Stimulated activated naive B cell treated with anti-CD40 and anti-IgM and Interleukin-4, amounts not matched to agents 10 μg/mL and 1 μg/mL and 100 μg/mL, for 72 hours (primary cell): Measurements from ENCODE around the gene FASN.
A peak's percentile ranks its signal among the peaks of the same experiment; 100 is the strongest.

Source experiments
- ATAC-seq, 2 donors: fragments of 150-1000 bp; cut with Tn5 transposase; replicated peaks; 2 replicates each; pipeline ENCODE4 v1.10.0; 2021; ENCODE audit warnings: moderate library complexity in 1 of 2
- DNase-seq: peaks from one replicate; pipeline ENCODE4 v3.0.0; 2021
- H3K27ac Mint-ChIP-seq: one replicate; pipeline ENCODE4 v1.8.0; 2022; ENCODE audit warnings: mild to moderate bottlenecking, mixed read lengths
- H3K27me3 Mint-ChIP-seq, 2 donors: one replicate each; pipeline ENCODE4 v1.8.0; 2022; ENCODE audit warnings: mixed read lengths in 2 of 2
- H3K36me3 Mint-ChIP-seq, 2 donors: one replicate each; pipeline ENCODE4 v1.8.0; 2022; ENCODE audit warnings: mixed read lengths in 2 of 2, mild to moderate bottlenecking in 1 of 2
- H3K4me1 Mint-ChIP-seq, 2 donors: one replicate each; pipeline ENCODE4 v1.8.0; 2022; ENCODE audit warnings: mixed read lengths in 2 of 2, mild to moderate bottlenecking in 1 of 2
- H3K4me3 Mint-ChIP-seq, 2 donors: one replicate each; pipeline ENCODE4 v1.8.0; 2022; ENCODE audit warnings: mild to moderate bottlenecking in 2 of 2, mixed read lengths in 2 of 2, moderate library complexity in 1 of 2
- H3K9me3 Mint-ChIP-seq, 2 donors: one replicate each; pipeline ENCODE4 v1.8.0; 2022; ENCODE audit warnings: mixed read lengths in 2 of 2, mild to moderate bottlenecking in 1 of 2

The FASN gene

DNA sequence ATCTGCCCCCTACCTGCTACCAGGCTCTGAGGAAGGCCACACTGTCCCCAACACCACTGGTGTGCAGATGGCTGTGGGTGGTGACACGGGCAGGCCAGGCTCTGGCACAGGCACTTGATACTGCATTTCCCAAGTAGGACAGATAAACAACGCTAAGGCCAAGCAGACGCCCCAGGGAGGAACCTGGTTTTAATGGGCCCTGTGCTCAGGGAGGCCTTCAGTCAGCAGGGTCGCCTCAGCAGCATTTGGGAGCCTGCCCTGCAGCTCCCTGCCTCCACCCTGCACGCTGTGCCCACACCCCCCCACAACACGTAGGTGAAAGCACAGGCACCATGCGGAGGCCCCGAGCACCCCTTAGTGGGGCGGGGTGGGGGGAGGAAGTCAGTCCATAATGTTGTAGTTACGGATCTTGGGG is 3.3 kb upstream of the FASN start:
- no peak for ATAC-seq
- Mint-ChIP-seq H3K36me3 (peaks cover 13 to 17% of the 10 kb centered on the region in 2 donors), H3K27me3 (no peaks in the 10 kb centered on the region), H3K9me3 (no peaks in the 10 kb centered on the region), H3K27ac (peak overlapping the region; percentile 67), H3K4me1 (peaks cover 16 to 62% of the 10 kb centered on the region in 2 donors), H3K4me3 (no peak overlapping the region)
- no peak for DNase-seq

DNA sequence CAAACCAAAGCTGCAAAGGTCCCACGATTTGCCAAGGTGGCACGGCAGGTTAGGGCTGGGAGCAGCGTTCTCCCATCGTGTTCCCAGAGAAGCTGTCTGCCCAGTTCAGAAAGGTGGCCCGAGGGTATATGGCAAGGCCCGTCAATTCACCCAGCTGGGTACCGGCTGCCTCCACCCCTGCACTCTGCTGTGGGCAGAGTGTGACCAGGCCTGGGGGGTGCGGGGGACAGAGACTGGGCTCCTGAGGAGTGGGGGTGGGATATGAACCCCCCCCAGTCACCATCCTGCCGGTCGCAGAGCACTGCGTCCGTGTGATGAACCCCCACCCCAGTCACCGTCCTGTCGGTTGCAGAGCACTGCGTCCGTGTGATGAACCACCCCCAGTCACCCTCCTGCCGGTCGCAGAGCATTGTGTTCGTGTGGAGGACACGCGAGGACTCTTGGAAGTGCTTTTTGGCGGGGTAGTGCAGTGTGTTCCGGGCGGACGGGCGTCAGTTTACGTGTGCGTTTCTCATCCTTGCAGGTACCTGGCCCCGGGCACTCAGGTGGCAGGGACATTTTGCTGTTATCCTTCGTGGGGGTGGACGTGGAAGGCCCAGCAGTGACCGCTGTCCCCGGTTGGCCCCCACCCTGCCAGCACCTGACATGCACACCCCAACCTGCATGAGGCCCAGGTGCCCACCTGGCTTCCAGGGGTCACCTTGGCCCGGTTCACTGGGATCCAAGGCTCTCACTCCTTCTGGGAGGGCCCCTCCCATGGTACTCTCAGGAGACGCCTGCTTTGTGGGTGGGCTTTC is 2.7 kb upstream of the FASN start:
- DNase-seq (no peak), ATAC-seq (no peak)
- H3K36me3 Mint-ChIP-seq: peaks cover 19 to 22% of the 10 kb centered on the region in 2 donors
- H3K4me3 Mint-ChIP-seq: peak overlapping the region; percentile 90 to 94
- no peaks in the 10 kb centered on the region for H3K9me3 Mint-ChIP-seq
- peak overlapping the region; percentile 67 for H3K27ac Mint-ChIP-seq
- peaks cover 15 to 62% of the 10 kb centered on the region in 2 donors for H3K4me1 Mint-ChIP-seq
- H3K27me3 Mint-ChIP-seq: no peaks in the 10 kb centered on the region

DNA sequence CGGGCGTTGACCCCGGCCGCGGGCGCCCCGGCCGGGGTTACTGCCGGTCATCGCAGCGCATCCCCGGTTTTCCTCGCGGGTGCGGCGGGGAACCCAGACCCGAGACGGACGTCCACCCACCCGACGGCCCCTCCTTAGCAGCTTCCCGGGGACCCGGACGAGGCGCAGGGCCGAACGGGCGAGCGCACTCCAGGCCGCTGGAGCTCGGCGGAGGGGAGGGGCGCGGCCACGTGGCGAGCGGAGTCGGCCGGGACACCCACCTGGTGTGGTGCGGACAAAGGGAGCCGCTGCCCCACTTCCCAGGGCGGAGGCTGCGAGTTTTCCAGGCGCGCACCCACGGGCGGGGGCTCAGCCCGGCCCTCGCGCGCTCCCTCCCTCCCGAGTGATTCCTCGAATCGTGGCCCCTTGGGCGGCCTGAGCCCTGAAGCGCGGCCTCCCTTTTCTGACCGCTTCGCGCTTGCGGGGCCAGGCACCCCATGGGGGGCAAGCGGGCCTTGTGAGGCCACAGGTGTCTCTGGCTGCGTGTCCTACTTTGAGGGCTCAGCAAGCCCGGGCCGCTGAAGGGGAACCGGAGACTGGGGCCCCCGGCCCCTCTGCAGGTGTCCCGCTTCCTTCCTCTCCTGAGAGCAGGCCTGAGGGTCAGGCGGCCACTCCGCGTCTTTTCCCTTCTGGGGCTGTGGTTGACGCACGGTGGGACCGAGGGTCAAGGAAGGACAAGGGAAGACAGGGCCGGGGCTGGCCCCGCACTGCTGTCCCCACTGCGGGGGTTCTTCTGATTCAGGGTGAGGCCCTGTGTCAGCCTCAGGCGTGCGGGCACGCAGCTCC is 1.1 kb upstream of the FASN start:
- no peaks in the 10 kb centered on the region for H3K27me3 Mint-ChIP-seq
- no peaks in the 10 kb centered on the region for H3K9me3 Mint-ChIP-seq
- H3K27ac Mint-ChIP-seq: peak overlapping the region; percentile 98
- H3K4me3 Mint-ChIP-seq: peak overlapping the region; percentile 90 to 94
- H3K4me1 Mint-ChIP-seq: peaks cover 6 to 49% of the 10 kb centered on the region in 2 donors
- H3K36me3 Mint-ChIP-seq: peaks cover 26 to 27% of the 10 kb centered on the region in 2 donors
- DNase-seq (peak; percentile 41), ATAC-seq (peak; percentile 15 to 17)

DNA sequence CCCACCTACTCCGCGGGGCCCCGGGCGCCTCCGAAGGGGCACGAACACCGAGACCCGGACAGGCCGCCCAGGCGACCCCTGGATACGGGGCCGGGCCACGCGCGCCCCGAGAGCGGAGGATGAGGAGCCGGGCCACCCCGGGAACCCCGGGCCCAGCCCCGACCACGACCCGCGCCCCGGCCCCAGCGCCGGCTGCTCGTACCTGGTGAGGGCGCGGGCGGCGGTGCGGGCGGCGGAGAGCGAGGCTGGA is 192 bp downstream of the FASN start:
- Mint-ChIP-seq H3K27me3 (no peaks in the 10 kb centered on the region), H3K4me3 (peak overlapping the region; percentile 86), H3K27ac (peak overlapping the region; percentile 87), H3K36me3 (peaks cover 28 to 31% of the 10 kb centered on the region in 2 donors), H3K4me1 (peaks cover 9 to 44% of the 10 kb centered on the region in 2 donors), H3K9me3 (no peaks in the 10 kb centered on the region)
- peak in 1 of 2 donors; percentile 6 for ATAC-seq
- no peak for DNase-seq

DNA sequence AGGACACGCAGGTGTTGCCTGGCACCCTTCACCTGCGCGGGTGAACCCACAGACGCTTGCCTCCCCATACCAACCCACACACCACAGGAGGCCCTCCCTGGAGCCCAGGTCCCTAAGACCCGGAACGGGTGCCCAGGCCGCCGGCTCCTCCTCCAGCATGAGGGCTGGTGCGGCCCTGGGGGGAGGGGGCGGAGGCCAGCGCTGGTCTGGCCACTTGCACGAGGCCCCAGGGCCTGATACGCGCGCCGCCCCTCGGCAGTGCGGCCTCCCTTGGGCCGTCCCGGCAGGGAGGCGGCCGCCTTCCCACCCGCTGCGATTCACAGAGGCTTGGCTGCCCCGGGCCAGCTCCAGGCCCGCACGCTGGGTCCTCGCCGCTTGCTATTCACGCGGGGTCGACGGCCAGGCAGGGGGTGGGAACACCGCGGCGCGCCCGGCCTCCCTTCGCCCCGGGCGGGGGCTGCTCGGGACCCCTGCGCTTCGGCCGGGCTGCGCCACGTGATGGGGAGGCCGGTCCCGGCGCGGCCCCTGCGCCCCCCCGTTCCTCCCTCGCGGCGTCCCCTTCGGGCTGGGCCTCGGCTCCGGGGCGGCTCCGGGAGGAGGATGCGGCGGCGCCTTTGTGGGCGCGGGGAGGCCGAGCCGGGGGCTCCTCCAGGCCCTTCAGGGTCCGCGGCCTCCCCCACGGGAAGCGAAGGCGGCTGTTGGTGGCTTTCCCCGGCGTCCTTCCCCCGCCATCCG is 685 bp downstream of the FASN start:
- H3K36me3 Mint-ChIP-seq: peaks cover 28 to 31% of the 10 kb centered on the region in 2 donors
- H3K4me1 Mint-ChIP-seq: peaks cover 9 to 44% of the 10 kb centered on the region in 2 donors
- no peaks in the 10 kb centered on the region for H3K27me3 Mint-ChIP-seq
- DNase-seq (peak; percentile 39), ATAC-seq (peak; percentile 1 to 2)
- H3K9me3 Mint-ChIP-seq: no peaks in the 10 kb centered on the region
- peak overlapping the region; percentile 87 for H3K27ac Mint-ChIP-seq
- peak overlapping the region; percentile 86 to 87 for H3K4me3 Mint-ChIP-seq

DNA sequence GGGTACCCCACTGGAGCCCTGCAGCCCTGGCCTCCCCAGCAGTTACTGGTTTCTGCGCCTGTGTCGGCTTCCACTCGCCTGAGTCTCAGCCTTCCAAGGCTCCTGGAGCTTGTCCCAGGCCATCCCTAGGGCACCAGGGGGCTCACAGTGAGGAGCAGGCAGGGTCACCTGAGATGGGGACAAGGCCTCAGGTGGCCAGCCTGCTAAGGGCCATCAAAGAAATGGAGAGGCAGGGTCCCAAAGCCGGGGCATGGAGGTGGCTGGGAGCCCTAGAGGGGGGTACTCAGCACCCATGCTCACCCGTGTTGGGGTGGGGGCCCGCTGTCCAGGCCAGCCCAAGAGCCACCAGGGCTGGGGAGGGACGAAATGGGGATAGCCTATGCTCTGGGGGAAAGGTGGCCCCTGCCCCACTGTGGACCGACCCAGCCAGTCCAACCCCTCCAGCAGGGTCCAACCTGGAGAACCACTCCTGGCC is 1.3 kb downstream of the FASN start:
- H3K27ac Mint-ChIP-seq: peak overlapping the region; percentile 87
- H3K27me3 Mint-ChIP-seq: no peaks in the 10 kb centered on the region
- DNase-seq: no peak
- H3K9me3 Mint-ChIP-seq: no peaks in the 10 kb centered on the region
- ATAC-seq: no peak
- peaks cover 33% of the 10 kb centered on the region in 2 donors for H3K36me3 Mint-ChIP-seq
- H3K4me1 Mint-ChIP-seq: peaks cover 9 to 42% of the 10 kb centered on the region in 2 donors
- H3K4me3 Mint-ChIP-seq: peak overlapping the region; percentile 78 to 87

DNA sequence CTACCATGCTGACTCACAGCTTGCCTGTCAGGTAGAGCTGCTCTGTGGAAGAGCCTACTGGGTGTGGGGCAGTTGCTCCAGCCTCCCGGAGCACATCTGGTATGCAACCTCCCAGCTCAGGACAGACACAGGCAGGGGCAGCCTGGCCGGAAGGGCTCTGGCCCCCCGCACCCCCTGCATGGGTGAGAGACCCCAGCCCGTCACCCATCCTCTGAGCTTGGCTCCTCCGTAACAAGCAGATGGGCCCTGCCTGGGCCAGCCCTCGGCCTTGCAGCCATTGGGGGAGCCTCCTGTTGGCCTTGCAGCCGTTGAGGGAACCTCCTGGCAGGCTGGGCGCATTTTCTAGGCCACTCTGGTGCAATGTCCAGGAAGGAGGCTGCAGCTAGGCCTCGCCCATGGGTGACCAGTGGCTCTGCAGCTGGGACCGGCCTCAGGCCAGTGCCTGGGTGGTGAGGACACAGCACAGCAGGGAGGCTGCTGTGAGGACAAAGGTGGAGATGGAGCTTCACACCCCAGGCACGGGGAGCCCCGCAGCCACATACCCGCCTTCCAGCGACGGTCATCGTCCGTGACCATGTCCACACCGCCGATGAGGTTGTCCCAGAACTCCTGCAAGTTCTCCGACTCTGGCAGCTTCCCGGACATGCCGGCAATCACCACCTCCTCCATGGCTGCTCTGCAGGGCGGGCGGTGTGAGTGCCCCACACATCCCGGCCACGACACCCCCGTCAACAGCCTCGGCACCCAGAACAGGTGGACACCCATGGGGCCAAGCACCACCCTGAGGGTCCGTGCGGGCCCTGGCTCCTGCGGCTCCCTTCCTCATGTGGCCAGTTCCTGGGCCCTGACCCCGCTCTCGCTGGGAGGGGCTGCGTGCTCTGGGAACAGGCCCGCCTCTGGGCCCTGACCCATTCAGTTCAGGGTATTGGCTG is 2.0 kb downstream of the FASN start:
- H3K4me3 Mint-ChIP-seq: peak overlapping the region; percentile 80 to 87
- H3K27me3 Mint-ChIP-seq: no peaks in the 10 kb centered on the region
- peaks cover 32 to 34% of the 10 kb centered on the region in 2 donors for H3K36me3 Mint-ChIP-seq
- H3K27ac Mint-ChIP-seq: peak overlapping the region; percentile 59
- no peak for ATAC-seq
- DNase-seq: no peak
- no peaks in the 10 kb centered on the region for H3K9me3 Mint-ChIP-seq
- peaks cover 9 to 38% of the 10 kb centered on the region in 2 donors for H3K4me1 Mint-ChIP-seq

DNA sequence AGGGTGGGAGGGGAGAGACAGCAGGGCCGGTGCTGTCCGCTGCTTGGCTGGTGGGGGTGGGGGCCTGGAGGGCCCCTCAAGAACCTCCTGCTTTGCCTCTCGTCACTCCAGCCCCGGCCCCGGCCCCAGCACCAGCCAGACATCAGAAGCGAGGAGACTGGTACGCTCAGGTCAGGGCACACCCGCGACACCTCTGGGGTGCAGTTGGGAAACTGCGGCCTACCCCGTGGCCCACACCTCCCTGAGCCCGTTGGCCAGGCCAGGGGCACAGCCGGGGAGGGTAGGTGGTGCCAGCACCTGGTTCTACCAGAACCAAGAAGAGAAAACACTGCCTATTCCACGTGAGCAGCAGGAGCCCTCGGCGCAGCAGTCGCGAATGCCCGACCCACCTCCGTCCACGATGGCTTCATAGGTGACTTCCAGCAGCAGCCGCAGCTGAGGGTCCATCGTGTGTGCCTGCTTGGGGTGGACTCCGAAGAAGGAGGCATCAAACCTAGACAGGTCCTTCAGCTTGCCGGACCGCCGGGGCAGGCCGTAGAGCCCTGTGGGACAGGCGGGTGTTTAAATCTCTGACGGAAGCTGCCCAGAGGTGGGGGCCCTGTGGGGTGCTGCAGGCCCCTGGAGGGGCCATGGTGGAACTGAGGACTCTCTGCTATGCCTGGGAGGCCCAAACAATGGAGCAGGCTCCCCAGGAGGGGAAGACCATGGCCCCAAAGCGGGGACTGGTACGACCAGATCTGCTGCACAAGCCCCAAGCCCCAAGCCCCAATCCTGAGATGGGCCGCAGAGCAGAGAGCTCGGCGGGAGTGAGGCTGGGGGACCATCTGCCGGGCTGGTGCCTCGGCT is 2.9 kb downstream of the FASN start:
- H3K4me3 Mint-ChIP-seq: peak overlapping the region; percentile 73 to 80
- no peaks in the 10 kb centered on the region for H3K9me3 Mint-ChIP-seq
- H3K4me1 Mint-ChIP-seq: peaks cover 7 to 29% of the 10 kb centered on the region in 2 donors
- peaks cover 31 to 33% of the 10 kb centered on the region in 2 donors for H3K36me3 Mint-ChIP-seq
- no peaks in the 10 kb centered on the region for H3K27me3 Mint-ChIP-seq
- peak overlapping the region; percentile 31 for H3K27ac Mint-ChIP-seq
- no peak for DNase-seq
- no peak for ATAC-seq

DNA sequence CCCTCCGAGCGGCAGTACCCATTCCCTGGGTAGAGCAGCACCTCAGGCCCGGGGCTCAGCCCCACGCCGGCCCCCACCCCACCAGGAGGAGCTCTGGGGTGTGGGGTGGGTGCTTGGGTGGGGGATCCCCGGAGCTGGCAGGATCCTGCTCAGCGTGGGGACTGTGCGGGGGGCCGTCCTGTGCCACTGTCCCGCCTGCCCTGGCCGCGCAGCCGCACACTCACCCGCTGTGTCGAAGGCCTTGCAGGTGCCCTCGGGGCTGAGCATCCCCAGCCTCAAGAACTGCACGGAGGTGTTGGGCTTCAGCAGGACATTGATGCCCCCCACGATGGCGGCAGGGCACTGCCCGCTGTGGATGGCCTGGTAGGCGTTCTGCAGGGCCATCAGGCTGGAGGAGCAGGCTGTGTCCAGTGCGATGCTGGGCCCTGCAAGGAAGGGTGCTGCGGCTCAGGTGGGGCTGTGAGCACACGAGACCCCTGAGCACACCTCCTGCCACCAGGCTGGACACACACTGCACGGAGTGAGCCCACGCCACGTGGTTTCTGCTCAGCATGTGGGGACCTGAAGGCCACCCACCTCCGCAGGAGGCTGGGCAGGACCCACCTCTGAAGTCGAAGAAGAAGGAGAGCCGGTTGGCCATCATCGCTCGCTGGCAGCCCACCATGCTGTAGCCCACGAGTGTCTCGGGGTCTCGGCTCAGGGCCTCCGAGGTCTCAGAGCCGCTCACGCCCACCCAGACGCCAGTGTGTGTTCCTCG is 4.9 kb downstream of the FASN start:
- no peaks in the 10 kb centered on the region for H3K9me3 Mint-ChIP-seq
- no peaks in the 10 kb centered on the region for H3K27me3 Mint-ChIP-seq
- H3K27ac Mint-ChIP-seq: no peak overlapping the region
- no peak for DNase-seq
- peak overlapping the region in 1 of 2 donors; percentile 19 for H3K4me3 Mint-ChIP-seq
- H3K4me1 Mint-ChIP-seq: peaks cover 6 to 18% of the 10 kb centered on the region in 2 donors
- no peak for ATAC-seq
- peaks cover 33 to 42% of the 10 kb centered on the region in 2 donors for H3K36me3 Mint-ChIP-seq

DNA sequence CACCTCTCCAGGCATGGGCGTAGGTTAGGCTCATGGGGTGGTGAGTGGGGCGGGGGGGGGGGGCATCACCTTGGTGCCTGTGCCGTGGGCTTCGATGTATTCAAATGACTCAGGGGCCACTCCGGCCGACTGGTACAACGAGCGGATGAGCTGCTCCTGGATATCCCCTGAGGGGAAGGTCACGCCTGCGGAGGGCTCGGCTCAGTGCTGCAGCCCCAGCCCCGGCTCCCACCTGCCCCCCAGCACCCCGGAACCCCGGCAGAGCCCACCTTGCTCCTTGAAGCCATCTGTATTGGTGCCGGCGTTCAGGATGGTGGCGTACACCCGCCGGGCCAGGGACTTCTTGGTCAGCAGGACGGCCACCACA is 5.4 kb downstream of the FASN start:
- Mint-ChIP-seq H3K4me1 (peaks cover 6 to 18% of the 10 kb centered on the region in 2 donors), H3K36me3 (peaks cover 34 to 45% of the 10 kb centered on the region in 2 donors), H3K4me3 (no peak overlapping the region), H3K27me3 (no peaks in the 10 kb centered on the region), H3K9me3 (no peaks in the 10 kb centered on the region), H3K27ac (no peak overlapping the region)
- ATAC-seq (no peak), DNase-seq (no peak)

DNA sequence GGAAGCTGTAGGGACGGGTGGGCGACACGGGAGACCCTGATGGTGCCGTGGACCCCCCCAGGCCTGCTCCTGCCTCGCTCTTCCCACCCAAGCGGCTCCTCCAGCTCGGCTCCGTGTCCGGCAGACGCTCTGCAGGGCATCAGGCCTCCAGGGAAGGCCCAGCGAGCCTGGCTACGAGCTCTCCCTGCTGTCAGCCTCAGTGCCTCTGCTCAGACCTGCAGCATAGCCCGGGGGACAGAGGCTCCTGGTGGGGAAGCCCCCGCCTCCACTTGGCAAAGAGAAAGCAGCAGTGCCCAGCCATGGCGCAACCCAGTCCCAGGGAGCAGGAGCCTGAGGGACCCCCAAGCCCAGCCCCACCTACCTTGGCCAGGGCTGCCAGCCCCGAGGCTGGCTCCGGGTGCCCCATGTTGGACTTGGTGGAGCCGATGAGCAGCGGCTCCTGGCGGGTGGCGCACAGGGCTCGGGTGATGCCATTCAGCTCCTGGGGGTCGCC is 5.9 kb downstream of the FASN start:
- H3K4me3 Mint-ChIP-seq: no peak overlapping the region
- no peaks in the 10 kb centered on the region for H3K27me3 Mint-ChIP-seq
- no peak for DNase-seq
- no peak overlapping the region for H3K27ac Mint-ChIP-seq
- no peak for ATAC-seq
- peaks cover 34 to 45% of the 10 kb centered on the region in 2 donors for H3K36me3 Mint-ChIP-seq
- no peaks in the 10 kb centered on the region for H3K9me3 Mint-ChIP-seq
- peaks cover 6 to 18% of the 10 kb centered on the region in 2 donors for H3K4me1 Mint-ChIP-seq
